ENCODE measurements around the gene SCYGR3.

SCYGR3 gene

GRCh38 chr2:227577555-227577954 lies 37.1 kb downstream of the SCYGR3 start:
- TF ChIP-seq ZFX (IDR thresholded peaks at IDR 0.05) (no peak), CTCF (conservative IDR thresholded peaks at IDR 0.05) (no peak)
- no peak overlapping the region for H3K27ac ChIP-seq

GRCh38 chr2:227576812-227577211 lies 37.8 kb downstream of the SCYGR3 start:
- no peak overlapping the region; the same call in 1 of the 2 replicates for H3K27ac ChIP-seq
- TF ChIP-seq ZFX (IDR thresholded peaks at IDR 0.05): no peak
- no peak for TF ChIP-seq CTCF (conservative IDR thresholded peaks at IDR 0.05)

GRCh38 chr2:227576110-227576509 lies 38.5 kb downstream of the SCYGR3 start:
- no peak overlapping the region for H3K27ac ChIP-seq
- no peak for TF ChIP-seq CTCF (conservative IDR thresholded peaks at IDR 0.05)
- TF ChIP-seq ZFX (IDR thresholded peaks at IDR 0.05): no peak

- TF ChIP-seq CTCF (conservative IDR thresholded peaks at IDR 0.05) (no peak), ZFX (IDR thresholded peaks at IDR 0.05) (no peak)
- H3K27ac ChIP-seq: no peak overlapping the region
These were observed 44.0 kb downstream of the SCYGR3 start for GRCh38 chr2:227570615-227571014.

GRCh38 chr2:227568852-227569169 lies 45.8 kb downstream of the SCYGR3 start:
- H3K27ac ChIP-seq: no peak overlapping the region
- TF ChIP-seq CTCF (conservative IDR thresholded peaks at IDR 0.05): no peak

- TF ChIP-seq ZFX (IDR thresholded peaks at IDR 0.05) (no peak), CTCF (conservative IDR thresholded peaks at IDR 0.05) (no peak)
These were observed 48.6 kb downstream of the SCYGR3 start for GRCh38 chr2:227566012-227566411.

GRCh38 chr2:227565080-227565479 lies 49.6 kb downstream of the SCYGR3 start:
- H3K27ac ChIP-seq: no peak overlapping the region
- TF ChIP-seq ZFX (IDR thresholded peaks at IDR 0.05) (no peak), CTCF (conservative IDR thresholded peaks at IDR 0.05) (no peak)

More at GRCh38 chr2:227566012-227566411, 48.6 kb downstream of the SCYGR3 start:
- no peak overlapping the region for H3K27ac ChIP-seq

Data from C4-2B (cell line).